Tibial nerve (tissue), 4 donors: ENCODE data around the gene CHURC1. TPM values are rescaled to one million over a fixed set of nuclear protein-coding genes. Genes with fewer than 3 reads are reported as not detected.

ENCODE experiments used
- DNase-seq, 2 donors: peaks; one replicate each; pipeline ENCODE4 v3.0.0-alpha.2; 2019; ENCODE audit warnings: low spot score in 2 of 2
- H3K27ac ChIP-seq, 4 donors: fragments of 200-600 bp; sonication (generic) in 3 of 4; one replicate each; pipeline ENCODE4 v1.5.1; 2017 to 2019; ENCODE audit warnings: mild to moderate bottlenecking in 1 of 4
- H3K27me3 ChIP-seq, 2 donors: fragments of 200-600 bp; sonication (generic) in 1 of 2; one replicate each; pipeline versions ENCODE4 v1.5.1 to v1.6.0; 2017 to 2019
- H3K36me3 ChIP-seq, 3 donors: fragments of 200-600 bp; sonication (generic); one replicate each; pipeline ENCODE4 v1.5.1; 2018 to 2019
- H3K4me1 ChIP-seq, 4 donors: fragments of 200-600 bp; sonication (generic) in 3 of 4; one replicate each; pipeline ENCODE4 v1.5.1; 2017 to 2019
- H3K4me3 ChIP-seq, 4 donors: fragments of 200-600 bp; sonication (generic) in 3 of 4; one replicate each; pipeline ENCODE4 v1.5.1; 2017 to 2019; ENCODE audit warnings: mild to moderate bottlenecking in 1 of 4, moderate library complexity in 1 of 4
- H3K9me3 ChIP-seq, 4 donors: fragments of 200-600 bp; sonication (generic) in 3 of 4; one replicate each; pipeline ENCODE4 v1.5.1; 2017 to 2019
- EP300 ChIP-seq, 2 donors: sonication (generic); formaldehyde crosslinking; IDR thresholded peaks; one replicate each; pipeline ENCODE4 v1.6.1; 2017; ENCODE audit warnings: antibody characterized with exemption in 2 of 2, mild to moderate bottlenecking in 1 of 2
- POLR2A ChIP-seq, 2 donors: fragments of 450-650 bp; IDR thresholded peaks; one replicate each; pipeline ENCODE4 v1.6.1; 2017; ENCODE audit warnings: antibody characterized with exemption in 2 of 2, mild to moderate bottlenecking in 2 of 2, moderate library complexity in 2 of 2
- WGBS, 2 donors: methylation state at CpG; one replicate each; pipeline ENCODE4 v1.1.5; 2018; 5-methylcytosine and 5-hydroxymethylcytosine counted together
- total RNA-seq, 4 donors: library from RNA; depleted of rRNA; stranded (reverse); fragments of >200 nt; gene quantifications; one replicate each; pipeline ENCODE4 v1.1.0, GENCODE V29; 2016
- TF ChIP-seq, protein P1 (sequence below), 5 experiments: fragments of 200-600 bp in 3 of 5; fragments of 450-650 bp in 2 of 5; sonication (generic) in 3 of 5; IDR thresholded peaks; one replicate each; pipeline ENCODE4 v1.5.1; 2016 to 2019; ENCODE audit warnings: antibody characterized with exemption in 5 of 5, mild to moderate bottlenecking in 3 of 5, moderate library complexity in 2 of 5

Gene CHURC1
- total RNA-seq, 4 donors from 2014 or later = 75.0 to 131 (median 89.1) TPM

DNA sequence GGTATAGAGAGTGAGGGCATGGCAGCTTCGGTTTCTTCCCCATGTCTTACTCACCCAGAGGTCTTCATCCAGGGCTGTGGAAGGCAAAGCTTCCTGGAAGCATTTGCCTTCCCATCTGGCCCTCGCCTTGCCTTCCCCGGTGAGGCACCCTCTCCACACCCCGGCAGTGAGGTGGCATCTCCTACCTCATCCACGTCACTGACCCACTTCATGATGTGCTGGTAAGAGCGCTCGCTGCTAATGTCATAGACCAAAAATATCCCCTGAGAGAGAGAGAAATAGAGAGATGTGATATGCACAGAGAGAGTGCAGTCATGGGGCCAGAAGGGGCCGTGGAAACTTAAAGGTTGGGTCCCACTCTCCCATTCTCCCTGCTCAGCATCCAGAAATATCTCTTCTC, 36.6 kb downstream of the CHURC1 start:
- peaks cover 0 to 77% (median 0%) of the 10 kb centered on the region in 3 donors for H3K36me3 ChIP-seq
- no peak for DNase-seq

DNA sequence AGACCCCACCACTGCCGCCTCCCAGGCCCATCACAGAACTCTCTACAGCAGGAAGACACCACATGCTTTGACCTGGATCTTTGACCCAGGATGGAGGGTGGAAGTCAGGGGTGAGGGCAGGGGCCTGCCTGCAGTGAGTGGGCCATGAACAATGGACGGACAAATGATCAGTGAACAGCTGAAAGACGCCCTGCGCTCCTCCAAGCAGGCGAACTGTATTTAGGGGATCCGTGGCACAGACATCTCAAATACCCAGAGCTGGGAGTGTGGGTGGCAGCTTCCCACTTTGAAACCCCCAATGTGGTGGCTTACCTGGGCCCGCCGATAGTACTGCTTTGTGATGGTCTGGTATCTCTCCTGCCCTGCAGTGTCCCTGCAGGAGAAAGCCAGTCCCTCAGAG, 37.0 kb downstream of the CHURC1 start:
- Histone ChIP-seq H3K9me3 (no peaks in the 10 kb centered on the region), H3K27me3 (no peaks in the 10 kb centered on the region), H3K27ac (no peak overlapping the region), H3K36me3 (peaks cover 0 to 73% (median 0%) of the 10 kb centered on the region in 3 donors), H3K4me1 (no peaks in the 10 kb centered on the region), H3K4me3 (no peak overlapping the region)
- TF ChIP-seq EP300 (IDR thresholded peaks at IDR 0.05) (no peak), POLR2A (IDR thresholded peaks at IDR 0.05) (no peak)
- TF ChIP-seq, protein P1, sequence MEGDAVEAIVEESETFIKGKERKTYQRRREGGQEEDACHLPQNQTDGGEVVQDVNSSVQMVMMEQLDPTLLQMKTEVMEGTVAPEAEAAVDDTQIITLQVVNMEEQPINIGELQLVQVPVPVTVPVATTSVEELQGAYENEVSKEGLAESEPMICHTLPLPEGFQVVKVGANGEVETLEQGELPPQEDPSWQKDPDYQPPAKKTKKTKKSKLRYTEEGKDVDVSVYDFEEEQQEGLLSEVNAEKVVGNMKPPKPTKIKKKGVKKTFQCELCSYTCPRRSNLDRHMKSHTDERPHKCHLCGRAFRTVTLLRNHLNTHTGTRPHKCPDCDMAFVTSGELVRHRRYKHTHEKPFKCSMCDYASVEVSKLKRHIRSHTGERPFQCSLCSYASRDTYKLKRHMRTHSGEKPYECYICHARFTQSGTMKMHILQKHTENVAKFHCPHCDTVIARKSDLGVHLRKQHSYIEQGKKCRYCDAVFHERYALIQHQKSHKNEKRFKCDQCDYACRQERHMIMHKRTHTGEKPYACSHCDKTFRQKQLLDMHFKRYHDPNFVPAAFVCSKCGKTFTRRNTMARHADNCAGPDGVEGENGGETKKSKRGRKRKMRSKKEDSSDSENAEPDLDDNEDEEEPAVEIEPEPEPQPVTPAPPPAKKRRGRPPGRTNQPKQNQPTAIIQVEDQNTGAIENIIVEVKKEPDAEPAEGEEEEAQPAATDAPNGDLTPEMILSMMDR (IDR thresholded peaks at IDR 0.05) = no peak
- 89 to 91% methylated on average over 7 to 8 of the region's 8 CpGs for WGBS, 2 donors
- no peak for DNase-seq

More for the DNA sequence above, 36.6 kb downstream of the CHURC1 start:
- H3K4me3 ChIP-seq = no peak overlapping the region
- no peak overlapping the region for H3K27ac ChIP-seq
- TF ChIP-seq, protein P1 (IDR thresholded peaks at IDR 0.05) = no peak
- TF ChIP-seq EP300 (IDR thresholded peaks at IDR 0.05) (no peak), POLR2A (IDR thresholded peaks at IDR 0.05) (no peak)
- WGBS, 2 donors = 93 to 96% methylated on average over 8 of the region's 8 CpGs
- no peaks in the 10 kb centered on the region for H3K4me1 ChIP-seq
- H3K27me3 ChIP-seq = no peaks in the 10 kb centered on the region
- no peaks in the 10 kb centered on the region for H3K9me3 ChIP-seq

DNA sequence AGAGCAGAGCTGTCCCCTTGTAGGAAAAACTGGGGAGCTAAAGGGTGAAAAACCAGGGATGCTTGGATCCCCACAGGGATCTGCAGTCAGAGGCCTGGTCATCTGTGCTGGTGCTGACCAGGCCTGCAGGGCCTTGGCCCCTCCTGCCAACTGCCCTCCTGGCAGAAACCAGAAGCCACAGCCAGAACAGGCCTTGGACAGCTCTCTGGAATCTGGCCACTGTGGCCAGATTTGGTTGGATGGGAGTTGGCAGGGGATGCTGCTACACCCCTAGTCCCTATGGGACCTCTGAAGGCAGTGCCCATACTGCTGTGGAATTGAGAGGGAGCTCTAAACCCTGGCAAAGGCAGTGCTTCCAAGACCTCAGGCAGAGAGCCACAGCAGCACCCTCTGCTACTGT, 37.5 kb downstream of the CHURC1 start:
- Histone ChIP-seq H3K4me3 (no peak overlapping the region), H3K27me3 (no peaks in the 10 kb centered on the region), H3K36me3 (peaks cover 0 to 69% (median 0%) of the 10 kb centered on the region in 3 donors), H3K9me3 (no peaks in the 10 kb centered on the region), H3K27ac (no peak overlapping the region), H3K4me1 (no peaks in the 10 kb centered on the region)
- TF ChIP-seq, protein P1 (IDR thresholded peaks at IDR 0.05) = no peak
- TF ChIP-seq POLR2A (IDR thresholded peaks at IDR 0.05) (no peak), EP300 (IDR thresholded peaks at IDR 0.05) (no peak)
- no peak for DNase-seq

DNA sequence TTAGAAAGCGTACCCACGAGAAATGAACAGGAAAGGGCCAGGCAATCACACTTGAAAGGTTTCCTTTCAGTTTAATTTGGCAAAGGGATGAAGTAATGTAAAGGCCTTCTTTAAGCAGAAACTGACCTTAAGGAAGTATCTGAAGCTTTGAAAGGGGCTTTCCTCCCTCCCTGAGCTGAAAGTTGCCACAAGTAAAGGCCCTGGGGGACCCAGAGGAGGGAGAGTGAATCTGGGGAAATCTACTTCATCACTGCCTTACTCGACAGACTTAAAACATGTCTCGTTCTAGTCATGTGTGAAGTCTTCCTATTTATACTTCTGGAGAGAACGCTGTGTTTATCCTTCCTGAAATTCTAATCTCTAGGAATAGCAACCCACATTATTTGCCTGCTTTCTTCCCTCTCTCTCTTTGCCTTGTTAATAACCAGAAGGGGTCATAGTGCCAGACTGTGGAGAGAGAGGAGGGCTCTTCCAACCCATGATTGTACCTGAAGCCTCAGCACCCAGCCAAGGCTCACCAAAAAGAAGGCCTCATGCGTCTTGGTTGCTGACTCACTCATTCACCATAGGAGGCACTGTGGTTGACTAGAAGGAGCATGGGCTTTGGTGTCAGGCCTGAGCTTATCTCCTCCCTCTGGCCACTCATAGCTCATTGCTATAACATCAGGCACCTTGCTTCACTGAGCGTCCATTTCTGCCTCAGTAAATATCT, 38.5 kb downstream of the CHURC1 start:
- H3K9me3 ChIP-seq = no peaks in the 10 kb centered on the region
- 77 to 80% methylated on average over 7 of the region's 7 CpGs for WGBS, 2 donors

GRCh38 chr14:64953310-64953654, 39.0 kb downstream of the CHURC1 start:
- Histone ChIP-seq H3K4me1 (no peaks in the 10 kb centered on the region), H3K9me3 (no peaks in the 10 kb centered on the region), H3K36me3 (peaks cover 0 to 65% (median 0%) of the 10 kb centered on the region in 3 donors), H3K27me3 (no peaks in the 10 kb centered on the region), H3K27ac (no peak overlapping the region), H3K4me3 (no peak overlapping the region)
- TF ChIP-seq, protein P1 (IDR thresholded peaks at IDR 0.05) = no peak
- no peak for TF ChIP-seq EP300 (IDR thresholded peaks at IDR 0.05)
- TF ChIP-seq POLR2A (IDR thresholded peaks at IDR 0.05) = no peak
- WGBS, 2 donors = 89 to 97% methylated on average over 8 of the region's 8 CpGs
- DNase-seq = no peak

More for the DNA sequence above, 38.5 kb downstream of the CHURC1 start:
- Histone ChIP-seq H3K36me3 (peaks cover 0 to 70% (median 0%) of the 10 kb centered on the region in 3 donors), H3K4me1 (no peaks in the 10 kb centered on the region), H3K27me3 (no peaks in the 10 kb centered on the region), H3K27ac (no peak overlapping the region), H3K4me3 (no peak overlapping the region)
- TF ChIP-seq, protein P1 (IDR thresholded peaks at IDR 0.05) = no peak
- TF ChIP-seq POLR2A (IDR thresholded peaks at IDR 0.05) (no peak), EP300 (IDR thresholded peaks at IDR 0.05) (no peak)
- DNase-seq = no peak
